Jurkat, Clone E6-1 (cell line): ENCODE measurements around the gene TENM4.

Source experiments
- DNase-seq: peaks from one replicate; pipeline ENCODE4 v3.0.0-alpha.2; 2011; ENCODE audit warnings: low read depth, low spot score
- H3K4me3 ChIP-seq: 2 replicates; pipeline ENCODE4 v1.5.1; 2011; ENCODE audit warnings: mild to moderate bottlenecking, low read length, control low read depth, moderate library complexity

The TENM4 gene

GRCh38 chr11:78656327-78656726, 784.5 kb downstream of the TENM4 start:
- H3K4me3 ChIP-seq: no peak overlapping the region
- DNase-seq: no peak

GRCh38 chr11:78655561-78655960, 785.3 kb downstream of the TENM4 start:
- no peak overlapping the region for H3K4me3 ChIP-seq
- no peak for DNase-seq

GRCh38 chr11:78654866-78655265, 786.0 kb downstream of the TENM4 start:
- H3K4me3 ChIP-seq: no peak overlapping the region
- DNase-seq: no peak

- no peak overlapping the region for H3K4me3 ChIP-seq
- no peak for DNase-seq
Measured at GRCh38 chr11:78654071-78654470, 786.8 kb downstream of the TENM4 start.

GRCh38 chr11:78653294-78653909, 787.4 kb downstream of the TENM4 start:
- no peak overlapping the region for H3K4me3 ChIP-seq
- no peak for DNase-seq

GRCh38 chr11:78652843-78653239, 788.0 kb downstream of the TENM4 start:
- no peak overlapping the region for H3K4me3 ChIP-seq
- no peak for DNase-seq

- no peak for DNase-seq
Measured at GRCh38 chr11:78651923-78652842, 788.6 kb downstream of the TENM4 start.

GRCh38 chr11:78651136-78651775, 789.6 kb downstream of the TENM4 start:
- no peak for DNase-seq

More at GRCh38 chr11:78651923-78652842, 788.6 kb downstream of the TENM4 start:
- no peak overlapping the region for H3K4me3 ChIP-seq

GRCh38 chr11:78649361-78650215, 791.2 kb downstream of the TENM4 start:
- H3K4me3 ChIP-seq: no peak overlapping the region

More at GRCh38 chr11:78651136-78651775, 789.6 kb downstream of the TENM4 start:
- no peak overlapping the region for H3K4me3 ChIP-seq

GRCh38 chr11:78647986-78648875, 792.6 kb downstream of the TENM4 start:
- DNase-seq: no peak

More at GRCh38 chr11:78649361-78650215, 791.2 kb downstream of the TENM4 start:
- DNase-seq: no peak

GRCh38 chr11:78647266-78647915, 793.4 kb downstream of the TENM4 start:
- DNase-seq: no peak
- H3K4me3 ChIP-seq: no peak overlapping the region

More at GRCh38 chr11:78647986-78648875, 792.6 kb downstream of the TENM4 start:
- H3K4me3 ChIP-seq: no peak overlapping the region

GRCh38 chr11:78646564-78647185, 794.2 kb downstream of the TENM4 start:
- H3K4me3 ChIP-seq: no peak overlapping the region
- peak; percentile 43 for DNase-seq

- DNase-seq: peak; percentile 35
- no peak overlapping the region for H3K4me3 ChIP-seq
Measured at GRCh38 chr11:78645226-78646202, 795.3 kb downstream of the TENM4 start.

GRCh38 chr11:78643676-78644056, 797.2 kb downstream of the TENM4 start:
- DNase-seq: no peak

GRCh38 chr11:78642979-78643675, 797.7 kb downstream of the TENM4 start:
- no peak for DNase-seq

More at GRCh38 chr11:78643676-78644056, 797.2 kb downstream of the TENM4 start:
- no peak overlapping the region for H3K4me3 ChIP-seq

More at GRCh38 chr11:78642979-78643675, 797.7 kb downstream of the TENM4 start:
- no peak overlapping the region for H3K4me3 ChIP-seq
